Trophoblast cell (in vitro differentiated cells and primary cell): ENCODE data around the gene AUTS2.

Experiments
- DNase-seq, 2 donors: peaks; one replicate each; pipeline ENCODE4 v3.0.0-alpha.2; 2016
- H2AFZ ChIP-seq: 2 replicates; pipeline ENCODE4 v1.6.1; 2013; ENCODE audit warnings: low read length, moderate library complexity, mild to moderate bottlenecking; ENCODE audit not compliant: insufficient read depth, poor library complexity
- H2AK5ac ChIP-seq: 2 replicates; pipeline ENCODE4 v1.6.1; 2013; ENCODE audit warnings: mild to moderate bottlenecking, low read length
- H2BK120ac ChIP-seq: 2 replicates; pipeline ENCODE4 v1.6.1; 2013; ENCODE audit warnings: low read length, mild to moderate bottlenecking, moderate library complexity; ENCODE audit not compliant: insufficient read depth, poor library complexity
- H2BK12ac ChIP-seq: 2 replicates; pipeline ENCODE4 v1.6.1; 2013; ENCODE audit warnings: mild to moderate bottlenecking, low read length, moderate library complexity
- H2BK5ac ChIP-seq: 2 replicates; pipeline ENCODE4 v1.6.1; 2013; ENCODE audit warnings: low read length, low read depth, moderate library complexity, mild to moderate bottlenecking; ENCODE audit not compliant: poor library complexity
- H3K14ac ChIP-seq: 2 replicates; pipeline ENCODE4 v1.6.1; 2013; ENCODE audit warnings: mild to moderate bottlenecking, low read length
- H3K18ac ChIP-seq: 2 replicates; pipeline ENCODE4 v1.6.1; 2013; ENCODE audit warnings: mild to moderate bottlenecking, low read length
- H3K23ac ChIP-seq: 2 replicates; pipeline ENCODE4 v1.6.1; 2013; ENCODE audit warnings: low read length
- H3K27ac ChIP-seq: 2 replicates; pipeline ENCODE4 v1.5.1; 2013; ENCODE audit warnings: low read depth, mild to moderate bottlenecking, inconsistent platforms, low read length, moderate library complexity
- H3K27me3 ChIP-seq: 2 replicates; pipeline ENCODE4 v1.6.1; 2013; ENCODE audit warnings: inconsistent platforms, mild to moderate bottlenecking, low read length, moderate library complexity; ENCODE audit not compliant: insufficient read depth
- H3K36me3 ChIP-seq, 2 experiments: 1 replicate in 1 of 2; 2 replicates in 1 of 2; pipeline ENCODE4 v1.6.1; 2013; ENCODE audit warnings: low read length in 2 of 2, mild to moderate bottlenecking in 2 of 2, moderate library complexity in 1 of 2; ENCODE audit not compliant: insufficient read depth in 2 of 2, control insufficient read depth in 1 of 2
- H3K4ac ChIP-seq: 2 replicates; pipeline ENCODE4 v1.6.1; 2013; ENCODE audit warnings: low read depth, mild to moderate bottlenecking, low read length, moderate library complexity
- H3K4me1 ChIP-seq, 2 experiments: 1 replicate in 1 of 2; 2 replicates in 1 of 2; pipeline ENCODE4 v1.6.1; 2013; ENCODE audit warnings: low read length in 2 of 2, mild to moderate bottlenecking in 2 of 2, moderate library complexity in 1 of 2; ENCODE audit not compliant: insufficient read depth in 2 of 2, control insufficient read depth in 1 of 2
- H3K4me2 ChIP-seq: 2 replicates; pipeline ENCODE4 v1.6.1; 2013; ENCODE audit warnings: inconsistent platforms, mild to moderate bottlenecking, low read length, moderate library complexity
- H3K4me3 ChIP-seq: 2 replicates; pipeline ENCODE4 v1.5.1; 2013; ENCODE audit warnings: mild to moderate bottlenecking, low read depth, low read length, inconsistent platforms
- H3K79me1 ChIP-seq: one replicate; pipeline ENCODE4 v1.6.1; 2013; ENCODE audit warnings: low read length
- H3K79me2 ChIP-seq: 2 replicates; pipeline ENCODE4 v1.6.1; 2013; ENCODE audit warnings: low read length, mild to moderate bottlenecking; ENCODE audit not compliant: control insufficient read depth, insufficient read depth, poor library complexity
- H3K9ac ChIP-seq: 2 replicates; pipeline ENCODE4 v1.6.1; 2013; ENCODE audit warnings: mild to moderate bottlenecking, low read length
- H3K9me3 ChIP-seq: 2 replicates; pipeline ENCODE4 v1.6.1; 2013; ENCODE audit warnings: low read depth, mild to moderate bottlenecking, control low read depth, inconsistent platforms, low read length; ENCODE audit not compliant: insufficient read depth
- H4K12ac ChIP-seq: 2 replicates; pipeline ENCODE4 v1.6.1; 2013; ENCODE audit warnings: low read depth, mild to moderate bottlenecking, low read length, moderate library complexity
- H4K8ac ChIP-seq: 2 replicates; pipeline ENCODE4 v1.6.1; 2013; ENCODE audit warnings: low read depth, mild to moderate bottlenecking, low read length, moderate library complexity
- H4K91ac ChIP-seq: one replicate; pipeline ENCODE4 v1.6.1; 2013; ENCODE audit warnings: low read depth, mild to moderate bottlenecking, low read length, moderate library complexity
- WGBS: extraction: QIAGEN DNeasy Blood & Tissue Kit; methylation state at CpG from one replicate; pipeline ENCODE4 v1.1.7; 2013; ENCODE audit warnings: missing lambda C conversion rate; ENCODE audit not compliant: insufficient read length, insufficient coverage; ENCODE audit errors: extremely low coverage; 5-methylcytosine and 5-hydroxymethylcytosine counted together

The AUTS2 gene

DNA sequence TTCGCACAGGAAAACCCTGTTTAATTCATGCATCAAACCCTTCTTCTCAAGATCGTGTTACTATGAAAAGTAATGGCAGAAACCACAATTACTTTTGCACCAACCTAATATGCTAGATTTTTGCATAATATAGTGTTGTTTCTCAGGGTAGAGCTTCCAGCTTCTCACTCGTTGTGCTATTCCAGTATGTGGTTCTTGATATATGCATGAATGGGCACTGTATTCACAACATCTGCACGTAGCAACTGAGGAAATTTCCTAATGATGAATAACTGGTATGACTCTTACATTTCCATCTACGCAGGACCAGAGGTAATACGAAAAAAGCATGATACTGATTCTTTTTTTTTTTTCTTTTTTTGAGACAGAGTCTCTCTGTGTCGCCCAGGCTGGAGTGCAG lies 1207.1 kb downstream of the AUTS2 start:
- H2BK12ac ChIP-seq, result no peak overlapping the region
- H2BK120ac ChIP-seq, result no peak overlapping the region
- no peaks in the 10 kb centered on the region for H3K4me1 ChIP-seq
- no peak for DNase-seq
- no peak overlapping the region for H3K9ac ChIP-seq
- H3K9me3 ChIP-seq, result peaks cover 7% of the 10 kb centered on the region
- no peak overlapping the region for H3K27ac ChIP-seq
- H3K36me3 ChIP-seq, result no peaks in the 10 kb centered on the region
- no peak overlapping the region for H4K91ac ChIP-seq
- H2AK5ac ChIP-seq, result no peak overlapping the region
- H3K18ac ChIP-seq, result no peak overlapping the region
- H3K79me2 ChIP-seq, result no peaks in the 10 kb centered on the region
- no peak overlapping the region for H3K23ac ChIP-seq
- H3K4ac ChIP-seq, result no peak overlapping the region
- H3K79me1 ChIP-seq, result no peaks in the 10 kb centered on the region
- no peak overlapping the region for H4K12ac ChIP-seq
- H3K14ac ChIP-seq, result no peak overlapping the region
- H2BK5ac ChIP-seq, result no peak overlapping the region
- no peak overlapping the region for H3K4me2 ChIP-seq
- H2AFZ ChIP-seq, result no peak overlapping the region
- no peak overlapping the region for H3K4me3 ChIP-seq
- H3K27me3 ChIP-seq, result no peaks in the 10 kb centered on the region
- no CpG with 5 or more reads among the region's 7 CpGs for WGBS
- H4K8ac ChIP-seq, result no peak overlapping the region

DNA sequence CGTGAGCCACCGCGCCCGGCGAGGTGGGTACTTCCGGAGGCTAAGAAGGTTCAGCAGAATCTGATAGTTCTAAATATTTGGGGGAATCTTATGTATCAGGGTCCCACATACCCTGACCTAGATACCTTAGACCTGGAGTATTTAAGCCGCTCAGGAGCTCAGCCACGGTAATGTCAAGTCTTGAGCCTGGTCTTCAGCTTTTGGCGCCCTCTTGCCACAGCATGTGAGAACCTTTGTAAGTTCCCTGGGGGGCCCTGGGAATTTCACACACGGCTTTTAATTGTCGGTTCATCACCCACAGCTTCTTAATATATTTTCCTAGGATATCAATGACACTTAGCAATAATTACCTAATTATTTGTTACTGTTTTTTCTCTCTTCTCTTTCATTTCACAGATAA lies 1209.4 kb downstream of the AUTS2 start:
- Histone ChIP-seq H3K14ac (no peak overlapping the region), H2BK12ac (no peak overlapping the region), H2BK120ac (no peak overlapping the region), H2BK5ac (no peak overlapping the region), H3K23ac (no peak overlapping the region), H4K12ac (no peak overlapping the region), H3K4ac (no peak overlapping the region), H3K4me2 (no peak overlapping the region), H3K9ac (no peak overlapping the region), H2AK5ac (no peak overlapping the region), H3K9me3 (peaks cover 2% of the 10 kb centered on the region), H3K18ac (no peak overlapping the region), H3K27ac (no peak overlapping the region), H2AFZ (no peak overlapping the region), H4K8ac (no peak overlapping the region), H3K79me2 (no peaks in the 10 kb centered on the region), H3K4me1 (no peaks in the 10 kb centered on the region), H4K91ac (no peak overlapping the region), H3K36me3 (no peaks in the 10 kb centered on the region), H3K4me3 (no peak overlapping the region), H3K27me3 (no peaks in the 10 kb centered on the region), H3K79me1 (no peaks in the 10 kb centered on the region)
- DNase-seq, result no peak
- WGBS, result no CpG with 5 or more reads among the region's 11 CpGs

GRCh38 chr7:70808876-70809275 lies 1210.6 kb downstream of the AUTS2 start:
- H3K79me1 ChIP-seq, result no peaks in the 10 kb centered on the region
- no peak overlapping the region for H2AK5ac ChIP-seq
- H2BK120ac ChIP-seq, result no peak overlapping the region
- H3K18ac ChIP-seq, result no peak overlapping the region
- no peak overlapping the region for H3K27ac ChIP-seq
- no peak overlapping the region for H3K4me3 ChIP-seq
- no peak overlapping the region for H2BK12ac ChIP-seq
- no peak overlapping the region for H4K12ac ChIP-seq
- no peak overlapping the region for H2BK5ac ChIP-seq
- H3K4me2 ChIP-seq, result no peak overlapping the region
- no peak overlapping the region for H3K4ac ChIP-seq
- DNase-seq, result no peak
- H4K8ac ChIP-seq, result no peak overlapping the region
- no peaks in the 10 kb centered on the region for H3K4me1 ChIP-seq
- no peak overlapping the region for H3K14ac ChIP-seq
- no CpG with 5 or more reads among the region's 6 CpGs for WGBS
- no peak overlapping the region for H3K9ac ChIP-seq
- H3K23ac ChIP-seq, result no peak overlapping the region
- no peak overlapping the region for H2AFZ ChIP-seq
- no peaks in the 10 kb centered on the region for H3K9me3 ChIP-seq
- H3K27me3 ChIP-seq, result no peaks in the 10 kb centered on the region
- no peak overlapping the region for H4K91ac ChIP-seq
- no peaks in the 10 kb centered on the region for H3K79me2 ChIP-seq
- no peaks in the 10 kb centered on the region for H3K36me3 ChIP-seq

- no peak overlapping the region for H3K14ac ChIP-seq
- no peak overlapping the region for H2BK5ac ChIP-seq
- H3K79me2 ChIP-seq, result no peaks in the 10 kb centered on the region
- H3K27me3 ChIP-seq, result no peaks in the 10 kb centered on the region
- no peak overlapping the region for H4K12ac ChIP-seq
- no peak overlapping the region for H4K91ac ChIP-seq
- H3K36me3 ChIP-seq, result no peaks in the 10 kb centered on the region
- H2BK120ac ChIP-seq, result no peak overlapping the region
- H3K4me1 ChIP-seq, result no peaks in the 10 kb centered on the region
- no peak overlapping the region for H3K18ac ChIP-seq
- H3K23ac ChIP-seq, result no peak overlapping the region
- H3K79me1 ChIP-seq, result no peaks in the 10 kb centered on the region
- H3K9me3 ChIP-seq, result no peaks in the 10 kb centered on the region
- no peak overlapping the region for H3K4me3 ChIP-seq
- H3K4me2 ChIP-seq, result no peak overlapping the region
- no peak overlapping the region for H3K27ac ChIP-seq
- H3K9ac ChIP-seq, result no peak overlapping the region
- no CpG with 5 or more reads among the region's 3 CpGs for WGBS
- H3K4ac ChIP-seq, result no peak overlapping the region
- no peak overlapping the region for H2BK12ac ChIP-seq
- no peak overlapping the region for H2AFZ ChIP-seq
- no peak overlapping the region for H2AK5ac ChIP-seq
- DNase-seq, result no peak
- no peak overlapping the region for H4K8ac ChIP-seq
Measured at GRCh38 chr7:70810558-70811139, 1212.4 kb downstream of the AUTS2 start.
